Thyroid gland (tissue), 4 donors: ENCODE results near the gene FHIT.

Source experiments
- CTCF ChIP-seq, 6 experiments: fragments of 200-600 bp in 3 of 6; fragments of 450-650 bp in 3 of 6; sonication (generic) in 3 of 6; IDR thresholded peaks; one replicate each; pipeline ENCODE4 v1.5.1; 2016 to 2019; ENCODE audit warnings: antibody characterized with exemption in 6 of 6, mild to moderate bottlenecking in 2 of 6, inconsistent platforms in 1 of 6, moderate library complexity in 1 of 6
- POLR2A ChIP-seq, 2 donors: fragments of 450-650 bp; IDR thresholded peaks; one replicate each; pipeline ENCODE4 v1.6.1; 2017; ENCODE audit warnings: antibody characterized with exemption in 2 of 2, mild to moderate bottlenecking in 2 of 2, moderate library complexity in 1 of 2

- TF ChIP-seq POLR2A (IDR thresholded peaks at IDR 0.05) = no peak
- TF ChIP-seq CTCF (IDR thresholded peaks at IDR 0.05) = no peak
These were observed 935.0 kb downstream of the FHIT start for GRCh38 chr3:60316121-60316797.
